WERI-Rb-1 (cell line): ENCODE measurements around the gene CT45A9.
"Not testable (repeated sequence)": the region's sequence is repeated elsewhere in the genome, so short reads cannot be mapped to it uniquely, and the experiment has no call there.

Experiments
- DNase-seq: peaks from one replicate; pipeline ENCODE4 v3.0.0-alpha.2; 2020
- H3K27ac ChIP-seq: fragments of 250-450 bp; sonication (Bioruptor Pico); 2 replicates; pipeline ENCODE4 v1.5.1; 2020; ENCODE audit warnings: mild to moderate bottlenecking, moderate library complexity
- H3K27me3 ChIP-seq: fragments of 250-450 bp; sonication (Bioruptor Pico); 2 replicates; pipeline ENCODE4 v1.5.1; 2021; ENCODE audit warnings: mild to moderate bottlenecking, low read depth, moderate library complexity; ENCODE audit not compliant: insufficient read depth, severe bottlenecking
- H3K36me3 ChIP-seq: fragments of 250-450 bp; sonication (Bioruptor Pico); 2 replicates; pipeline ENCODE4 v1.5.1; 2020; ENCODE audit warnings: mild to moderate bottlenecking, moderate library complexity
- H3K4me3 ChIP-seq: 2 replicates; pipeline ENCODE4 v1.5.1; 2011; ENCODE audit warnings: low read depth, mild to moderate bottlenecking, control low read depth, low read length
- H3K9me3 ChIP-seq: fragments of 250-450 bp; sonication (Bioruptor Pico); 2 replicates; pipeline ENCODE4 v1.5.1; 2021; ENCODE audit warnings: mild to moderate bottlenecking, moderate library complexity; ENCODE audit not compliant: severe bottlenecking
- TF ChIP-seq, protein P1 (sequence below): IDR thresholded peaks from 2 replicates; pipeline ENCODE4 v1.5.1; 2011; ENCODE audit warnings: low read depth, mild to moderate bottlenecking, control low read depth, inconsistent platforms, low read length

The CT45A9 gene

DNA sequence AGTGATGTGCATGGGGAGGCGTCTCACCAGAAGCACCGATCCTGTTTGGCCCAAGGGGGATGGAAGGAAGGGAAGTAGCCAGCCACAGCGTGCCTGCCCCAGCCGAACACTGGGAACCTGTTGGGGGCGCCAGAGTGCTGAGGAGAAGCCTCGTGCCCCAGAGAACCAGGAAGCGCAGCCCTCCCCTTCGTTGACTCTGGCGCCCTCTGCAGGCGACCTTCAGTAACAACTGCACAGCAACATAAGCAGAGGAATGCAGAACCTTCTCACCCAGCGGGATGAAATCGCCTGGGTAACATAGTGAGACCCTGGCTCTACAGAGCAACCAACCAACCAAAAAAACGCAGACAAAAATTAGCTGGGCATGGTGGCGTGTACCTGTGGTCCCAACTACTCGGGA lies 17.4 kb upstream of the CT45A9 start:
- not testable (repeated sequence) for H3K4me3 ChIP-seq, H3K9me3 ChIP-seq, H3K36me3 ChIP-seq, H3K27ac ChIP-seq
- peak; percentile 40 for DNase-seq
- H3K27me3 ChIP-seq: peaks cover 25% of the 10 kb centered on the region
- TF ChIP-seq, protein P1, sequence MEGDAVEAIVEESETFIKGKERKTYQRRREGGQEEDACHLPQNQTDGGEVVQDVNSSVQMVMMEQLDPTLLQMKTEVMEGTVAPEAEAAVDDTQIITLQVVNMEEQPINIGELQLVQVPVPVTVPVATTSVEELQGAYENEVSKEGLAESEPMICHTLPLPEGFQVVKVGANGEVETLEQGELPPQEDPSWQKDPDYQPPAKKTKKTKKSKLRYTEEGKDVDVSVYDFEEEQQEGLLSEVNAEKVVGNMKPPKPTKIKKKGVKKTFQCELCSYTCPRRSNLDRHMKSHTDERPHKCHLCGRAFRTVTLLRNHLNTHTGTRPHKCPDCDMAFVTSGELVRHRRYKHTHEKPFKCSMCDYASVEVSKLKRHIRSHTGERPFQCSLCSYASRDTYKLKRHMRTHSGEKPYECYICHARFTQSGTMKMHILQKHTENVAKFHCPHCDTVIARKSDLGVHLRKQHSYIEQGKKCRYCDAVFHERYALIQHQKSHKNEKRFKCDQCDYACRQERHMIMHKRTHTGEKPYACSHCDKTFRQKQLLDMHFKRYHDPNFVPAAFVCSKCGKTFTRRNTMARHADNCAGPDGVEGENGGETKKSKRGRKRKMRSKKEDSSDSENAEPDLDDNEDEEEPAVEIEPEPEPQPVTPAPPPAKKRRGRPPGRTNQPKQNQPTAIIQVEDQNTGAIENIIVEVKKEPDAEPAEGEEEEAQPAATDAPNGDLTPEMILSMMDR: peak; percentile 53

DNA sequence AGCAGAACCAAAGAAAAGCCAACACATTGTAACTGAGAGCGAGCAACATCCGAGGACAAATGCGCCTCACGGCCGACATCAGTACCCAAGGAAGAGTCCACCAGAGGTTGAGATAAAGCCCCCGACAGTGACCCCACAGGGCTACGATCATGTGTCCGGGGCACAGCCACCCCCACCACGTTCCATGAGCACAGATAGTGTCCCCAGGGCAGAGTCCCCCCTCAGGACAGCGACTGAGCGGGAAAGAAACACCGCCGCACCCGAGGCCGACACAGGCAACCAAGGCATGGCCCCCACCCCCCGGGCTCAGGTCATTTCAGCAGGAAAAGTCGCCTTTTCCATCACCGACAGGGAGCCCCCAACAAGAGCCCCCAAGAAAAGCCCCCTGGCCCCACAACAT lies 16.6 kb upstream of the CT45A9 start:
- H3K9me3 ChIP-seq, DNase-seq, H3K4me3 ChIP-seq, H3K36me3 ChIP-seq, H3K27ac ChIP-seq: not testable (repeated sequence)
- peaks cover 19% of the 10 kb centered on the region for H3K27me3 ChIP-seq

DNA sequence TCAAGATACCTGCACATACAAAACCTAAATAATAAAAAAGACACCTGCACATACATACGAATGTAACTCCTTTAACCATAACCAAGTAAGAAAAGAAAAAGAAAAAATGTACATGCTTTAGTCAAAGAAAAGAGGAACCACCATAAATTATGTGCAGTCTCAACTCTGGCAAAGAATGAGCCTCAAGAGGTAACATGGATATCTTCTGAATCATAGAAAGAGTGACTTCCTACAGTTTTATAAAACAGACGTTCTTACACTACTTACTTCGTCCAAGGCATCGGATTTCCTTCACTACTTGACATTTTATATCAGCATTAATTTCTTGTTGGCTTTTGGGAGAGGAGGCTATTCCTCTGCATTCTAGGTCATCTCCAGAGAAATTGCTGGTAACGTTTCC lies 11.1 kb upstream of the CT45A9 start:
- H3K27ac ChIP-seq, H3K4me3 ChIP-seq, H3K36me3 ChIP-seq, H3K27me3 ChIP-seq, H3K9me3 ChIP-seq, DNase-seq: not testable (repeated sequence)

DNA sequence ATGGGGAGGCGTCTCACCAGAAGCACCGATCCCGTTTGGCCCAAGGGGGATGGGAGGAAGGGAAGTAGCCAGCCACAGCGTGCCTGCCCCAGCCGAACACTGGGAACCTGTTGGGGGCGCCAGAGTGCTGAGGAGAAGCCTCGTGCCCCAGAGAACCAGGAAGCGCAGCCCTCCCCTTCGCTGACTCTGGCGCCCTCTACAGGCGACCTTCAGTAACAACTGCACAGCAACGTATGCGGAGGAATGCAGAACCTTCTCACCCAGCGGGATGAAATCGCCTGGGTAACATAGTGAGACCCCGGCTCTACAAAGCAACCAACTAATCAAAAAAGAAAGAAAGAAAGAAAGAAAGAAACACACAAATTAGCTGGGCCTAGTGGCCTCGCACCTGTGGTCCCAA lies 17.2 kb downstream of the CT45A9 start, which contains the start of gene CT45A8:
Gene CT45A8, minus strand, starts transcription at position 101 of the 400 bp plus-strand sequence. CDS start 3,755 bp downstream, outside the sequence.
- H3K36me3 ChIP-seq, H3K27ac ChIP-seq, H3K27me3 ChIP-seq: not testable (repeated sequence)

DNA sequence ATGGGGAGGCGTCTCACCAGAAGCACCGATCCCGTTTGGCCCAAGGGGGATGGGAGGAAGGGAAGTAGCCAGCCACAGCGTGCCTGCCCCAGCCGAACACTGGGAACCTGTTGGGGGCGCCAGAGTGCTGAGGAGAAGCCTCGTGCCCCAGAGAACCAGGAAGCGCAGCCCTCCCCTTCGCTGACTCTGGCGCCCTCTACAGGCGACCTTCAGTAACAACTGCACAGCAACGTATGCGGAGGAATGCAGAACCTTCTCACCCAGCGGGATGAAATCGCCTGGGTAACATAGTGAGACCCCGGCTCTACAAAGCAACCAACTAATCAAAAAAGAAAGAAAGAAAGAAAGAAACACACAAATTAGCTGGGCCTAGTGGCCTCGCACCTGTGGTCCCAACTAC lies 34.4 kb downstream of the CT45A9 start, which contains the start of gene CT45A7:
Gene CT45A7, minus strand, starts transcription at position 101 of the 400 bp plus-strand sequence. CDS start 3,747 bp downstream, outside the sequence.
- H3K9me3 ChIP-seq, DNase-seq, H3K36me3 ChIP-seq, H3K4me3 ChIP-seq, H3K27ac ChIP-seq, H3K27me3 ChIP-seq: not testable (repeated sequence)

More for the DNA sequence above, 17.2 kb downstream of the CT45A9 start, which contains the start of gene CT45A8:
- not testable (repeated sequence) for H3K4me3 ChIP-seq, DNase-seq, H3K9me3 ChIP-seq

DNA sequence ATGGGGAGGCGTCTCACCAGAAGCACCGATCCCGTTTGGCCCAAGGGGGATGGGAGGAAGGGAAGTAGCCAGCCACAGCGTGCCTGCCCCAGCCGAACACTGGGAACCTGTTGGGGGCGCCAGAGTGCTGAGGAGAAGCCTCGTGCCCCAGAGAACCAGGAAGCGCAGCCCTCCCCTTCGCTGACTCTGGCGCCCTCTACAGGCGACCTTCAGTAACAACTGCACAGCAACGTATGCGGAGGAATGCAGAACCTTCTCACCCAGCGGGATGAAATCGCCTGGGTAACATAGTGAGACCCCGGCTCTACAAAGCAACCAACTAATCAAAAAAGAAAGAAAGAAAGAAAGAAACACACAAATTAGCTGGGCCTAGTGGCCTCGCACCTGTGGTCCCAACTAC lies 51.7 kb downstream of the CT45A9 start, which contains the start of gene CT45A2:
Gene CT45A2, minus strand, starts transcription at position 101 of the 400 bp plus-strand sequence. CDS start 3,747 bp downstream, outside the sequence.
- H3K9me3 ChIP-seq, H3K27ac ChIP-seq, H3K4me3 ChIP-seq, H3K36me3 ChIP-seq, H3K27me3 ChIP-seq, DNase-seq: not testable (repeated sequence)
